Keratinocyte (primary cell): ENCODE results near the gene OSGEP. TPM values are rescaled to one million over a fixed set of nuclear protein-coding genes. Genes with fewer than 3 reads are reported as not detected.

ENCODE experiments used
- DNase-seq: peaks from one replicate; pipeline ENCODE4 v3.0.0-alpha.2; 2011; ENCODE audit warnings: low read depth, missing footprints, low spot score
- FAIRE-seq: peaks from 2 replicates; lab custom pipeline; 2011; peaks lifted over from hg19 to GRCh38; lab: Jason Lieb, UNC
- H2AFZ ChIP-seq: 2 replicates; pipeline ENCODE4 v1.6.0; 2012; ENCODE audit warnings: low read length, control low read depth, inconsistent platforms; ENCODE audit not compliant: control insufficient read depth
- H3K27ac ChIP-seq: 2 replicates; pipeline ENCODE4 v1.5.1; 2011; ENCODE audit warnings: low read length; ENCODE audit not compliant: control insufficient read depth, insufficient read depth
- H3K27me3 ChIP-seq: 3 replicates; pipeline ENCODE4 v1.6.0; 2011; ENCODE audit warnings: low read length; ENCODE audit not compliant: control insufficient read depth, insufficient read depth; ENCODE audit errors: extremely low read depth
- H3K36me3 ChIP-seq, 2 experiments: 2 replicates in 1 of 2; 3 replicates in 1 of 2; pipeline ENCODE4 v1.5.1; 2011; ENCODE audit warnings: low read length in 2 of 2, mild to moderate bottlenecking in 1 of 2; ENCODE audit not compliant: control insufficient read depth in 2 of 2, insufficient read depth in 2 of 2; ENCODE audit errors: extremely low read depth in 1 of 2
- H3K4me1 ChIP-seq: 3 replicates; pipeline ENCODE4 v1.5.1; 2011; ENCODE audit warnings: low read length; ENCODE audit not compliant: control insufficient read depth, insufficient read depth; ENCODE audit errors: extremely low read depth
- H3K4me2 ChIP-seq: 3 replicates; pipeline ENCODE4 v1.6.0; 2011; ENCODE audit warnings: low read depth, low read length; ENCODE audit not compliant: control insufficient read depth, insufficient read depth; ENCODE audit errors: extremely low read depth
- H3K4me3 ChIP-seq, 3 experiments: fragments of 200-600 bp in 1 of 3; sonication (generic) in 1 of 3; 2 replicates in 2 of 3; 3 replicates in 1 of 3; pipeline ENCODE4 v1.5.1; 2011 to 2016; ENCODE audit warnings: low read length in 3 of 3, mild to moderate bottlenecking in 3 of 3, control low read depth in 2 of 3, inconsistent platforms in 1 of 3, low read depth in 1 of 3, mixed read lengths in 1 of 3, mixed run types in 1 of 3, moderate library complexity in 1 of 3; ENCODE audit not compliant: control insufficient read depth in 2 of 3, insufficient read depth in 2 of 3; ENCODE audit errors: extremely low read depth in 1 of 3
- H3K79me2 ChIP-seq: 2 replicates; pipeline ENCODE4 v1.6.0; 2012; ENCODE audit warnings: low read length; ENCODE audit not compliant: control insufficient read depth, insufficient read depth
- H3K9ac ChIP-seq: 3 replicates; pipeline ENCODE4 v1.6.0; 2011; ENCODE audit warnings: low read length; ENCODE audit not compliant: control insufficient read depth, insufficient read depth; ENCODE audit errors: extremely low read depth
- H3K9me1 ChIP-seq: 3 replicates; pipeline ENCODE4 v1.6.0; 2011; ENCODE audit warnings: low read length; ENCODE audit not compliant: control insufficient read depth, insufficient read depth; ENCODE audit errors: extremely low read depth
- H3K9me3 ChIP-seq: 2 replicates; pipeline ENCODE4 v1.5.1; 2012; ENCODE audit warnings: low read depth, low read length; ENCODE audit not compliant: control insufficient read depth
- H4K20me1 ChIP-seq: 3 replicates; pipeline ENCODE4 v1.6.0; 2011; ENCODE audit warnings: low read length; ENCODE audit not compliant: control insufficient read depth, insufficient read depth; ENCODE audit errors: extremely low read depth
- CTCF ChIP-seq, 3 experiments: IDR thresholded peaks in 1 of 3; conservative IDR thresholded peaks in 1 of 3; optimal IDR thresholded peaks in 1 of 3; 2 replicates in 2 of 3; 3 replicates in 1 of 3; pipeline versions ENCODE3 to v1.5.1; 2011; ENCODE audit warnings: low read length in 3 of 3, mild to moderate bottlenecking in 3 of 3, moderate library complexity in 2 of 3, control low read depth in 1 of 3, inconsistent platforms in 1 of 3; ENCODE audit not compliant: insufficient read depth in 2 of 3; ENCODE audit errors: extremely low read depth in 1 of 3
- EZH2 ChIP-seq: IDR thresholded peaks from one replicate; pipeline ENCODE4 v1.6.1; 2012; ENCODE audit warnings: inconsistent platforms, mild to moderate bottlenecking, low read length, moderate library complexity
- dilution Hi-C: fragments of 300-500 bp; cut with MboI; formaldehyde crosslinking; loops from one replicate; pipeline ENCODE4 v1.7.0; 2020; ENCODE audit warnings: low sequenced_read_pairs; ENCODE audit not compliant: extremely low pct_ligation_motif_present
- polyA plus RNA-seq, 5 experiments: library from polyadenylated mRNA; depleted of rRNA in 3 of 5; stranded (reverse) in 3 of 5; stranded (forward) in 1 of 5; unstranded in 1 of 5; fragments of >200 nt; gene quantifications; 1 replicate in 1 of 5; 2 replicates in 3 of 5; 3 replicates in 1 of 5; pipeline versions ENCODE4 v1.2.1 to v1.2.3, GENCODE V29; 2011 to 2012; ENCODE audit warnings: missing spikeins in 2 of 5, low read depth in 1 of 5, low replicate concordance in 1 of 5

Gene OSGEP
- polyA plus RNA-seq, 1 donor (not counting 4 experiments of a cell fraction or from before 2014, with no cell fraction given): 34.5 TPM

GRCh38 chr14:20482382-20482781 lies 27.8 kb upstream of the OSGEP start:
- dilution Hi-C loops: no loop called here
- Histone ChIP-seq H3K4me1 (peaks cover 4% of the 10 kb centered on the region), H3K79me2 (no peaks in the 10 kb centered on the region), H3K9me1 (no peaks in the 10 kb centered on the region), H2AFZ (no peak overlapping the region), H3K9ac (no peak overlapping the region), H3K36me3 (peaks cover 5 to 11% of the 10 kb centered on the region in 2 experiments), H3K4me3 (no peak overlapping the region), H3K27me3 (no peaks in the 10 kb centered on the region), H3K9me3 (no peaks in the 10 kb centered on the region), H3K27ac (no peak overlapping the region), H3K4me2 (no peak overlapping the region), H4K20me1 (no peaks in the 10 kb centered on the region)
- FAIRE-seq (no peak), DNase-seq (no peak)
- TF ChIP-seq CTCF (optimal IDR thresholded peaks at IDR 0.05 in 1 of 3, IDR thresholded peaks at IDR 0.05 in 1 of 3, conservative IDR thresholded peaks at IDR 0.05 in 1 of 3; ENCODE audit: extremely low read depth in 1 of 3, insufficient read depth in 2 of 3, low read length in 3 of 3): no peak

GRCh38 chr14:20478894-20479293 lies 24.3 kb upstream of the OSGEP start:
- no peak overlapping the region for H2AFZ ChIP-seq
- H3K4me3 ChIP-seq: no peak overlapping the region
- DNase-seq (no peak), FAIRE-seq (no peak)
- peaks cover 4% of the 10 kb centered on the region for H3K9me1 ChIP-seq
- no peak for TF ChIP-seq CTCF (optimal IDR thresholded peaks at IDR 0.05 in 1 of 3, IDR thresholded peaks at IDR 0.05 in 1 of 3, conservative IDR thresholded peaks at IDR 0.05 in 1 of 3; ENCODE audit: extremely low read depth in 1 of 3, insufficient read depth in 2 of 3, low read length in 3 of 3)
- TF ChIP-seq EZH2: no peak
- no peaks in the 10 kb centered on the region for H3K9me3 ChIP-seq
- H3K36me3 ChIP-seq: peaks cover 25 to 44% of the 10 kb centered on the region in 2 experiments
- H4K20me1 ChIP-seq: peaks cover 7% of the 10 kb centered on the region
- dilution Hi-C loops: no loop called here
- no peak overlapping the region for H3K27ac ChIP-seq
- H3K9ac ChIP-seq: no peak overlapping the region
- peaks cover 17% of the 10 kb centered on the region for H3K4me1 ChIP-seq
- peaks cover 6% of the 10 kb centered on the region for H3K79me2 ChIP-seq
- H3K27me3 ChIP-seq: no peaks in the 10 kb centered on the region
- no peak overlapping the region for H3K4me2 ChIP-seq
